Effector CD8-positive, alpha-beta T cell (primary cell): Measurements from ENCODE around the gene IER2.

ENCODE experiments used
- DNase-seq: peaks from one replicate; lab custom pipeline; 2025; lab: John Stamatoyannopoulos, UW

Gene IER2

GRCh38 chr19:13118424-13119193 is 31.6 kb upstream of the IER2 start:
- DNase-seq, result peak; percentile 19

GRCh38 chr19:13119627-13120026 is 30.6 kb upstream of the IER2 start:
- DNase-seq, result no peak

GRCh38 chr19:13120031-13120430 is 30.2 kb upstream of the IER2 start:
- no peak for DNase-seq

GRCh38 chr19:13120817-13121216 is 29.4 kb upstream of the IER2 start:
- DNase-seq, result no peak

- no peak for DNase-seq
Observed at GRCh38 chr19:13121551-13122274, 28.5 kb upstream of the IER2 start.

- no peak for DNase-seq
Observed at GRCh38 chr19:13122275-13122878, 27.8 kb upstream of the IER2 start.

GRCh38 chr19:13122980-13123957 is 26.9 kb upstream of the IER2 start:
- no peak for DNase-seq

- no peak for DNase-seq
Observed at GRCh38 chr19:13127051-13127450, 23.2 kb upstream of the IER2 start.

GRCh38 chr19:13127811-13128575 is 22.2 kb upstream of the IER2 start:
- DNase-seq, result no peak

GRCh38 chr19:13128583-13128982 is 21.6 kb upstream of the IER2 start:
- no peak for DNase-seq

GRCh38 chr19:13129384-13129783 is 20.8 kb upstream of the IER2 start:
- no peak for DNase-seq

GRCh38 chr19:13130886-13131490 is 19.2 kb upstream of the IER2 start:
- no peak for DNase-seq

- DNase-seq, result no peak
Observed at GRCh38 chr19:13132471-13133180, 17.6 kb upstream of the IER2 start.

- DNase-seq, result no peak
Observed at GRCh38 chr19:13133241-13133870, 16.9 kb upstream of the IER2 start.

- DNase-seq, result no peak
Observed at GRCh38 chr19:13134626-13135025, 15.6 kb upstream of the IER2 start.

- DNase-seq, result no peak
Observed at GRCh38 chr19:13135068-13136062, 14.8 kb upstream of the IER2 start.

- DNase-seq, result no peak
Observed at GRCh38 chr19:13137290-13137794, 12.9 kb upstream of the IER2 start.
